GM18505 (cell line): Measurements from ENCODE around the gene NECTIN3.

Experiments used
- ATAC-seq: cut with Tn5 transposase; IDR thresholded peaks from one replicate; pipeline ENCODE4 v1.9.1; 2021; ENCODE audit not compliant: unreplicated experiment
- POLR2A ChIP-seq: IDR thresholded peaks from 4 replicates; pipeline ENCODE4 v1.6.1; 2011; ENCODE audit warnings: borderline replicate concordance; ENCODE audit not compliant: insufficient read depth, insufficient read length; ENCODE audit errors: extremely low read depth

NECTIN3 gene

GRCh38 chr3:111071257-111072030, at the start of gene NECTIN3:
NECTIN3 (plus strand) TSS chr3:111071816; CDS start chr3:111072018, 202 bp downstream.
- peak; percentile 87 for ATAC-seq

GRCh38 chr3:111027868-111028267, 43.7 kb upstream of the NECTIN3 start:
- no peak for TF ChIP-seq POLR2A
- ATAC-seq, result no peak

More at GRCh38 chr3:111071257-111072030, at the start of gene NECTIN3:
- no peak for TF ChIP-seq POLR2A

- no peak for TF ChIP-seq POLR2A
- ATAC-seq, result no peak
Observed at GRCh38 chr3:111031538-111031937, 40.1 kb upstream of the NECTIN3 start.

- TF ChIP-seq POLR2A, result no peak
- ATAC-seq, result no peak
Observed at GRCh38 chr3:111032677-111033076, 38.9 kb upstream of the NECTIN3 start.

- no peak for TF ChIP-seq POLR2A
Observed at GRCh38 chr3:111033470-111034050, 38.1 kb upstream of the NECTIN3 start.

GRCh38 chr3:111035316-111035715, 36.3 kb upstream of the NECTIN3 start:
- TF ChIP-seq POLR2A, result no peak
- ATAC-seq, result no peak

More at GRCh38 chr3:111033470-111034050, 38.1 kb upstream of the NECTIN3 start:
- no peak for ATAC-seq

- no peak for TF ChIP-seq POLR2A
- ATAC-seq, result no peak
Observed at GRCh38 chr3:111035902-111036301, 35.7 kb upstream of the NECTIN3 start.

GRCh38 chr3:111040959-111041358, 30.7 kb upstream of the NECTIN3 start:
- no peak for ATAC-seq
- TF ChIP-seq POLR2A, result no peak

GRCh38 chr3:111045564-111045963, 26.1 kb upstream of the NECTIN3 start:
- TF ChIP-seq POLR2A, result no peak
- no peak for ATAC-seq

- ATAC-seq, result no peak
- TF ChIP-seq POLR2A, result no peak
Observed at GRCh38 chr3:111047042-111047441, 24.6 kb upstream of the NECTIN3 start.

GRCh38 chr3:111047812-111048435, 23.7 kb upstream of the NECTIN3 start:
- no peak for ATAC-seq
- no peak for TF ChIP-seq POLR2A

GRCh38 chr3:111051354-111051753, 20.3 kb upstream of the NECTIN3 start:
- no peak for ATAC-seq
- TF ChIP-seq POLR2A, result no peak

GRCh38 chr3:111068574-111068973, 3.0 kb upstream of the NECTIN3 start:
- TF ChIP-seq POLR2A, result no peak
- no peak for ATAC-seq
